Dendritic cell treated with granulocyte-macrophage colony-stimulating factor and Interleukin-4, amounts not matched to agents 40 ng/mL and 50 ng/mL, for 4 days (primary cell): Measurements from ENCODE around the gene CDKN1C.

Experiments used
- H3K27ac Mint-ChIP-seq: one replicate; pipeline ENCODE4 v1.8.0; 2022; ENCODE audit warnings: mild to moderate bottlenecking, mixed read lengths
- H3K27me3 Mint-ChIP-seq: one replicate; pipeline ENCODE4 v1.8.0; 2022; ENCODE audit warnings: mild to moderate bottlenecking, mixed read lengths
- H3K36me3 Mint-ChIP-seq: one replicate; pipeline ENCODE4 v1.8.0; 2022; ENCODE audit warnings: low read depth, mixed read lengths
- H3K4me1 Mint-ChIP-seq: one replicate; pipeline ENCODE4 v1.8.0; 2022; ENCODE audit warnings: low read depth, mixed read lengths
- H3K4me3 Mint-ChIP-seq: one replicate; pipeline ENCODE4 v1.8.0; 2022; ENCODE audit warnings: mild to moderate bottlenecking, moderate library complexity, mixed read lengths
- H3K9me3 Mint-ChIP-seq: one replicate; pipeline ENCODE4 v1.8.0; 2022; ENCODE audit warnings: mixed read lengths
- intact Hi-C: fragments of 100-400 bp; cut with micrococcal nuclease; formaldehyde crosslinking; loops from one replicate; pipeline ENCODE4 v1.15.0; 2022

The CDKN1C gene

DNA sequence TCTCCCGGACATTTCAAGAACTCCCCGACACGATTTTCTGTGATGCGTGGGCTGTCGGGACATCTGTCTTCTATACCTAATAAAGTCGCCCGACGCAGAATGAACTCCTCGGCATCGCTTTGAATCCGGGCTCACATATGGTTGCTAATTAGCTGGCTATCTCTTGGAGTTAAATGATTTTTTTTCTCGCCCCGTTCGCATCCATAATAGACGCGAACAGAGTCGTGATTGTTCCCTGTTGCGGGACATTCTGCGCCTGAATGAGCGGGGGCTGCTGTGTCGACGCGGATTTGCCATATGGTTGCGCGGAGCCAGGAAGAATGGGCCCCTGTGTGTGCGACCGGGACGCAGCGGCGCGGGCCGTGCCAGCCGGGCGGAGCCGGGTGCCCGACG lies 16.4 kb downstream of the CDKN1C start:
- Mint-ChIP-seq H3K4me3 (no peak overlapping the region), H3K27ac (no peak overlapping the region), H3K4me1 (peaks cover 16% of the 10 kb centered on the region), H3K36me3 (no peaks in the 10 kb centered on the region), H3K9me3 (no peaks in the 10 kb centered on the region), H3K27me3 (peaks cover 75% of the 10 kb centered on the region)
- intact Hi-C loops = no loop called here

DNA sequence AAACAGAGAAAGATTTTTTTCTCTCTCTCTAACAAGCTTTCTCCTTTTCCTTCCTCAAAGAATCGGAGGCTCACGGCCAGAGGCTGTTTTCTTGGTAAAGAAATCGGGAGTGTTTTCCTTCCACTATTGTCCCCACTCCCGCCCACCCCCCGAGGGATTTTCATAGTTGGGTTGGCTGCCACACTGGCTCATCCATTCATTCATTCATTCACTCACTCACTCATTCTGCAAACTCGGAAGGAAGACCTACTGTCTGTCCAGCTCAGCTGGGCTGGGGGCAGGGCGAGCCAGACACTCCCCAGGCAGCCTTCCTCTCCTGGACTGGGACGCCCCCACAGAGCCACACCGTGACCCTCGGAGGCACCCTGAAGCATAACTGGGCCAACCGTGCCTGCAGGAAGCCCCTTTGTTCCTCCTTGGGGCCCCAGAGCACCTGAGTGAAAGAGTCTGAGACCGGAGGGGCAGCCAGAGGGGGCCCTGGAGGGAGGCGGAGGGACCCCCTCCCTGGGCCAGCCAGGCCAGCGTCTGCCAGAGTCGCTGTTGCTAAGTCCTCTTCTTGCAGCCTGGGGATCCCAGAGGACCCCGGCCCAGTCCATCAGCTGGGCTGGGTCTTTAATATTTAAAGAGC lies 17.0 kb downstream of the CDKN1C start:
- Mint-ChIP-seq H3K9me3 (no peaks in the 10 kb centered on the region), H3K27me3 (peaks cover 76% of the 10 kb centered on the region), H3K4me3 (peak overlapping the region; percentile 69), H3K36me3 (no peaks in the 10 kb centered on the region), H3K27ac (no peak overlapping the region), H3K4me1 (peaks cover 16% of the 10 kb centered on the region)
- intact Hi-C loops = no loop called here

DNA sequence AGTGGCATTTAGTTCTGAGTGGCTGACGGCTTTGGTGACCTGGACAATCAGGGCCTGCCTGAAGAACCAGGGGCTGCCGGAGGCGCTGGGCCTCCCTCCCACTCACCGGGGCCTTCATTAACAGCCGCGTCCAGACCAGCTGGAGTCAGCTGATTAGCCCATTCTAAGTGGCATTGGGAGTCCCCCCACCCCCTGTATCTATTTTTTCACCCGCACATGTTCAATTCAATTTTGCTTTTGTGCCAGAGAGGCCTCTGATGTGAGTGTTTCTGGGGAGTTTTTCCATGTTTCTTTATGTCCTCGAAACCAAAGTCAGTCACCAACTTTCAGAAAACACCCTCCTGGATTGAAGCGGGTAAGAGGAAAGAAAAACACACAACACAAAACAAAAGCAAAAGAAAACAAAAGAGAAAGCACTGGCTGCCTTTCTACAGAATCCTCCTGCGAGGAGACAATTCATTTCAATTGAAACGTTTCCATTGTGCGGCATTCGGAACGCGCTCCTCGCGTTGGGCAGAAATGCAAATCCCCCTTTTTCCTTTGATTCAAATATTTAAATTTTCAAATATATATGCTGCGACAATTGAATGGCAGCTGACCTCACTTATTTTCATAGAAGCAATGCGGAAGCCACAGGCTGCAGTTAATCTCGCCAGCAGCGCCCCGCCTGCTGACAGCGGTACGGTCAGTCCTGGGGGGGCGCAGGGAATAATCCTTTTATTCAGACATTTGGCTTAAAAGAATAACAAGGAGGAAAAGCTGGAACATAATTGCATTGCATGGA lies 17.7 kb downstream of the CDKN1C start:
- H3K9me3 Mint-ChIP-seq = no peaks in the 10 kb centered on the region
- no peak overlapping the region for H3K27ac Mint-ChIP-seq
- H3K27me3 Mint-ChIP-seq = peaks cover 81% of the 10 kb centered on the region

DNA sequence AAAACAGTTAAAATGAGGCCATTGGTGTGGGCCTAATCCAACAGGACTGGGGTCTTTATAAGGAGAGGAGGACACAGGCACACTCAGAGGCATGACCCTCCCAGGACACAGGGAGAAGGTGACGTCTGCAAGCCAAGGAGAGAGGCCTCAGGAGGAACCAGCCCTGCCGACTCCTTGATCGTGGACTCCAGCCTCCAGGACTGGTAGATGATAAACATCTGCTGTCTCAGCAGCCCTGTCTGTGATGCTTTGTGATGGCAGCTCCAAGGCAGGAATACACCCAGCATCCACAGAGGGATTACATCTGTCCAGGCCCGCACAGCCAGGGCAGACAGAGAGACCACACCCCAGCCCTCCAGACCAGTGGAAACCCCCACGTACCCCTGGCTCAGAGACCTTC lies 18.4 kb downstream of the CDKN1C start:
- no peak overlapping the region for H3K4me3 Mint-ChIP-seq

More for the DNA sequence above, 17.7 kb downstream of the CDKN1C start:
- Mint-ChIP-seq H3K36me3 (no peaks in the 10 kb centered on the region), H3K4me1 (peaks cover 16% of the 10 kb centered on the region), H3K4me3 (peak overlapping the region; percentile 69)
- intact Hi-C loops = no loop called here

DNA sequence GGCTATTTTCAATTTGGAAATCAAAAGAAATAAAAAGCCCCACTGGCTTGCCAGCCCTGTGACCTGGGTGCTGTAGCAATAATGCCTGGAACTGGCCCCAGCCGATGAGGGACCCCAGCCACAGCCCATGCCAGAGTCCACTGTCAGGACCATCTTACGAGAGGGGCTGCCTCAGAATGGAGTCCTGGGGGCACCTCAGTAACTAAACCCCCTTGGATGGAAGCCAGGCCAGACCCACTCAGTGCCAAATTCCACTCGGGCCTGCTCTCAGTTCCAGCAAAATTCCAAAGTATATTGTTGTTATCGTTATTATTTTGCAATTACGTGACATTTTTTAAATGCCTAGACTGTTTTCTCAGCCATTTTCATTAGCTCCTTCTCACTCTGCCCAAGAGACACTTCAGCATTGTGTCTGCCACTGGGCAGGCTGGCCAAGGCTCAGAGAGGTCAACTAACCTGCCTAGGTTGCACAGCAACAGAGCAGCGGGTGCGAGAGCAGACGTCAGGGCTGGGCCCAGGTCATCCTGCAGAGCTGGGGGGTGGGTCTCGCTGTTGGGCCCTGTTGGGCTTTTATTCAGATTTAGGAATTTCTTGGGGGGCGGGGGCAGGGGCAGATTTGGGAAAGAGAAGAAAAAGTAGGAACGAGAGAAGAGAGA lies 19.5 kb downstream of the CDKN1C start:
- H3K9me3 Mint-ChIP-seq = no peaks in the 10 kb centered on the region
- peaks cover 11% of the 10 kb centered on the region for H3K4me1 Mint-ChIP-seq
- peaks cover 78% of the 10 kb centered on the region for H3K27me3 Mint-ChIP-seq
- H3K36me3 Mint-ChIP-seq = no peaks in the 10 kb centered on the region
- H3K4me3 Mint-ChIP-seq = no peak overlapping the region
- intact Hi-C loops = no loop called here
- no peak overlapping the region for H3K27ac Mint-ChIP-seq

More for the DNA sequence above, 18.4 kb downstream of the CDKN1C start:
- peaks cover 79% of the 10 kb centered on the region for H3K27me3 Mint-ChIP-seq
- no peaks in the 10 kb centered on the region for H3K36me3 Mint-ChIP-seq
- no peaks in the 10 kb centered on the region for H3K9me3 Mint-ChIP-seq
- H3K27ac Mint-ChIP-seq = no peak overlapping the region
- H3K4me1 Mint-ChIP-seq = peaks cover 16% of the 10 kb centered on the region
- intact Hi-C loops = no loop called here

DNA sequence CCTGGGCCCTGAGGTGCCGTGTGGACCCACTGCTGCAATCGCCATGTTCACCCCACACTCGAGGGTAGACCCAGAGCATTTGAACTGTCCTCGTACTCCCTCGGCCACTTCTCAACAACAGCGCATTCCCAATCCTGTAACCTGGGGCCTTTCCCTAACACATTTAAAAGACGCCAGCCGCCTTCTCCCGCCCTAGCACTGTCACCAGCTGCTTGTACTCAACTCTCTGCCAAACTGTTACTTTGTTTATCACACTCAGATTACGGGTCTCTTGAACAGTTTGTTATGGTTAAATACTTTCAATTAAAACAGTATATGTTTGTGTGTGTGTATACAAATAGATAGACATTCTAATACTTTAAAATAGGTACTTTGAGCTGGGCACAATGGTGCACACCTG lies 20.7 kb downstream of the CDKN1C start:
- intact Hi-C loops = no loop called here
- Mint-ChIP-seq H3K36me3 (no peaks in the 10 kb centered on the region), H3K4me1 (peaks cover 10% of the 10 kb centered on the region), H3K27ac (no peak overlapping the region), H3K27me3 (peaks cover 76% of the 10 kb centered on the region), H3K4me3 (no peak overlapping the region), H3K9me3 (no peaks in the 10 kb centered on the region)

DNA sequence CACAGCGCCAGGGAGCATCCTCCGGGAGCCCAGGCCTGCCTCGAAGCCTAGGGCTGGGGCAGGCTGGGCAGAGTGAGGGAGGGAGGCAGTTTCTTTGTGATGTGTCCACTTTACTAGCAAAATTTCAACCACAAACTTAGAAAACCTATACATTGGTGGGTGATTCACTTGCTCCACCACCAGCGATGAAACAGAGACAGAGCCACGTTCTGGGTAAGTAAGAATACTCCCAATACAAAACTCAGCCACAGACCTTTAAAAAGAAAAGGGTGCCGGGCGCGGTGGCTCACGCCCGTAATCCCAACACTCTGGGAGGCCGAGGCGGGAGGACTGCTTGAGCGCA lies 22.3 kb downstream of the CDKN1C start:
- H3K4me1 Mint-ChIP-seq = peaks cover 2% of the 10 kb centered on the region
- H3K36me3 Mint-ChIP-seq = no peaks in the 10 kb centered on the region
- no peak overlapping the region for H3K4me3 Mint-ChIP-seq
- H3K9me3 Mint-ChIP-seq = no peaks in the 10 kb centered on the region
- intact Hi-C loops = no loop called here
- H3K27ac Mint-ChIP-seq = no peak overlapping the region
- peaks cover 74% of the 10 kb centered on the region for H3K27me3 Mint-ChIP-seq

DNA sequence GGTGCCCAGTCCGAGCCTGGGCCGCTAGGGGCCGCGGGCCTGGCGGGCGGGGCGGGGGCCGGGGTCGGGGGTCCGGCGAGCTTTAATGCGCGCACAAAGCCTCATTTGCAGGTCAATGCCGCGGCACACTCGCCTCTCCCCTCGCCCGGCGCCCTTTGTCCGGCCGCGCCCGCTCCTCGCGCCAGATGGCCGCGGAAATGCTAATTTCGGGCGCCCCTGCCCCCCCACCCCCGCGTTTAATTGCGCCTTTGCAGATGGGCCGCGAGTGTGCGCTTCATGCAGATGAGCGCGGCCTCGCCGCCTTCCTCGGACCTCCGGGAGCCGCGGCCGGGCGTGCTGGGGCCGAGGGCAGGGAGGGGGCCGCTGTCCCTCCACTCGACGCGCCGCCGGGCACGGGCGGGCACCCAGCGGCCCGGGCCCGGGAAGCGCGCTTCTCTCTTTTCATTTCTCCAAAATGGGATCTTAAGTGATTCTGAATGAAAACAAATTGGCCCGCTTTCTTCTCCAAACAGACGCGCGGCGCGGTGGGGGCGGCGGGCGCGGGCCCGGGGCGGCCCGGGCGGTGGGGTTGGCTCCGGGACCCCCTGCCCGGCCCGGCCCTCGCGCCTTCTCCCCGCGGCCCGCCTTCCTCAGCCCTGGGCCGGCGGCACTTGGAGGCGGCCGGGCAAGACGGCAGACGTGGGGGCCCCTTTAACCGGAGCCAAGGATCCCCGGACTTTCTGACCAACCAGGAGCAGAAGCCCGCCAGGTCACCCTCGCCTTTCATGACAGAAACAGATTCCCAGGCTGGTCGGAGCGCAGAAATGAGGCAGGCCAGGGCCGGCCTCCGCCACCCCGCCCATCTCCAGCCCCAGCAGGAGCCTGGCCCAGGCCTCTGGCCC lies 22.9 kb downstream of the CDKN1C start:
- H3K27me3 Mint-ChIP-seq = peaks cover 70% of the 10 kb centered on the region
- no peaks in the 10 kb centered on the region for H3K4me1 Mint-ChIP-seq
- H3K36me3 Mint-ChIP-seq = no peaks in the 10 kb centered on the region
- H3K4me3 Mint-ChIP-seq = no peak overlapping the region
- H3K27ac Mint-ChIP-seq = no peak overlapping the region
- intact Hi-C loops = no loop called here
- H3K9me3 Mint-ChIP-seq = no peaks in the 10 kb centered on the region

DNA sequence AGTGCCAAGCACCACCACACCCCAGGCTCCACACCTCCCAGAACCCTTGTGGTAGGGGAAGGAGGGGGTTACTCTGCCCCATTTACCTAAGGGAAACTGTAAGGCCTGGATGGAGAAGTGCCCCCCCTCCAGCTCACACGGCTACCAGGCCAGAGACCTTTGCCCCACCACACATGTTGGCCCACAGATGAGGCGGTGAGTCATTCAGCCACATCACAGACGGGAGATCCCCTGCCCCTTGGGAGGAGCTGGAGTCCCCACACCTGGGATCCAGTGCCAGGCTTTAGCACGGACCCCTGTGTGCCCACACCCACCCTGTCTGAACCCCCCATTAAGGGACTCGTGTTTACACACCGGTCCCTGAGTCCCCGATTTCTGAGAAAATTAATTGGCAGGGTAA lies 24.9 kb downstream of the CDKN1C start:
- Mint-ChIP-seq H3K9me3 (no peaks in the 10 kb centered on the region), H3K27ac (no peak overlapping the region)
- intact Hi-C loops = no loop called here

DNA sequence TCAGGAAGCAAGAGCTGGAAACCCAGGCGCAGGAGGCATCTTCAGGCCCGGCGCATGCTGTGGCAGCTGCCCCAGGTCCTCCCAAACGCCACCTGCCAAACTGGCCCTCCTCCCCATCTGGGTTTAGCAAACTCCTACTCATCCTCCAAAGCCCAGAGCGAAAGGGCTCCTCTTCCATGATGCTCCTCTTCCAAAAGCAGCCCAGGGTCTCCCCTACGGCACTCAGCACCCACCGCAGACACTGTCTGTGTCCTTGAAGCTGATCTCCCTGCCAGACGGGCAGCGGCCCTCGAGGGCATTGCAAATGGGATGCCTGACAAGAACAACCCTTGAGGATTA lies 25.9 kb downstream of the CDKN1C start:
- H3K4me1 Mint-ChIP-seq = no peaks in the 10 kb centered on the region
- H3K9me3 Mint-ChIP-seq = no peaks in the 10 kb centered on the region
- peaks cover 51% of the 10 kb centered on the region for H3K27me3 Mint-ChIP-seq
- no peak overlapping the region for H3K27ac Mint-ChIP-seq
- no peak overlapping the region for H3K4me3 Mint-ChIP-seq
- H3K36me3 Mint-ChIP-seq = no peaks in the 10 kb centered on the region
- intact Hi-C loops = no loop called here

More for the DNA sequence above, 24.9 kb downstream of the CDKN1C start:
- no peaks in the 10 kb centered on the region for H3K4me1 Mint-ChIP-seq
- peaks cover 57% of the 10 kb centered on the region for H3K27me3 Mint-ChIP-seq
- H3K36me3 Mint-ChIP-seq = no peaks in the 10 kb centered on the region
- no peak overlapping the region for H3K4me3 Mint-ChIP-seq

DNA sequence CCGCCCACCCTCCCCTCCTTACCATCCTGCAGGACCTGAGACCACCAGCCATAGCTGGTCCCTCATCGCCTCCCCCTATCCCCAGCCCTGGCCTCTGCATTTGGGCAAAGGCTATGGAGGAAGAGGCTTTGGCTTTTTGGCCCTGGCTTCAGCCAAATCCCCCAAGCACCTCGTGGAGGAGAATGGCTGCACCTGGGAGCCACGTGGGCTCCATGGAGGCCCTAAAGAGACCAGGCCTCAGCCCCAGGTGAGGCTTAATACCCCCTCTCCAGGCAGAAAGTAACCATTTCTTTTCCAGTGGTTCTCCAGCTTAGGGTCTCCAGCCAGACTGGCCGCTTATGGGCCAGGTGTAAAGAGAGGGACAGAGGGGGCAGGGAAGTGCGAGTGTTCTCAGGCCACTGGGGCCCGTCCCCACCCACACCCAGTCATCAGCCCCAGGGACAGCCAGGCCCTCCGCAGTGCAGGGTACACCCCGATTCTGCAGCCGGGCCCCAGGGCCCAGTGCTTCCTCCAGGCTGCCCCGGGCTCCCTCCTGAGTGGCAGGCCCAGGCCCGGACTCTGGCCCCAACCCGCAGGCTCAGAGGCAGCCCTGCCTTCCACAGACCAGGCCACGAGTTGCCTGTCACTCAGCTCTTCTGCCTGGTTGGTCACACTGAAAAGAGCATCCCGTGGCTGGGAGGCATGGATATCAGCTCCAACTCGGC lies 26.4 kb downstream of the CDKN1C start:
- intact Hi-C loops = no loop called here
- Mint-ChIP-seq H3K36me3 (no peaks in the 10 kb centered on the region), H3K27ac (no peak overlapping the region), H3K4me1 (no peaks in the 10 kb centered on the region), H3K9me3 (no peaks in the 10 kb centered on the region), H3K4me3 (no peak overlapping the region), H3K27me3 (peaks cover 51% of the 10 kb centered on the region)

DNA sequence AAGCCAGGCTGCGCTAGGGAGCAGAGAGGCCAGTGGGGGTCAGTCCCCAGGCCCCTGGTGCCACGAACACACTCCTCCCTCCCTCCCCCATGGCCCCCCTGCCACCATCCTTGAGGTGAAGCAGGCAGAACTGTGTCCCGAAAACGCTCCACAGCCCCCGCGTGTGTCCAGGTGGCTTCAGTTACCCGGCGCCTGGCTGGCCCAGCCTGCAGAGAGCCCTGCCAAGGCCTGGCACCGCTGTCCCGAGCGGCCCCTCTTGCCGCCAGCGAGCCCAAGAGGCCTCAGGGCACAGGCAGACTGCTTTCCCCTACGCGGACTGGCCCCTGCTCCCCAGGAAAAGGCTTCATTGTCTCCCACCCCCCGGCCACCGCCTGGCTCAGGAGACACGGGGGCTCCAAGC lies 27.7 kb downstream of the CDKN1C start:
- H3K27ac Mint-ChIP-seq = no peak overlapping the region
- H3K4me1 Mint-ChIP-seq = no peaks in the 10 kb centered on the region
- intact Hi-C loops = no loop called here
- no peaks in the 10 kb centered on the region for H3K36me3 Mint-ChIP-seq
- no peak overlapping the region for H3K4me3 Mint-ChIP-seq
- peaks cover 40% of the 10 kb centered on the region for H3K27me3 Mint-ChIP-seq
- no peaks in the 10 kb centered on the region for H3K9me3 Mint-ChIP-seq

DNA sequence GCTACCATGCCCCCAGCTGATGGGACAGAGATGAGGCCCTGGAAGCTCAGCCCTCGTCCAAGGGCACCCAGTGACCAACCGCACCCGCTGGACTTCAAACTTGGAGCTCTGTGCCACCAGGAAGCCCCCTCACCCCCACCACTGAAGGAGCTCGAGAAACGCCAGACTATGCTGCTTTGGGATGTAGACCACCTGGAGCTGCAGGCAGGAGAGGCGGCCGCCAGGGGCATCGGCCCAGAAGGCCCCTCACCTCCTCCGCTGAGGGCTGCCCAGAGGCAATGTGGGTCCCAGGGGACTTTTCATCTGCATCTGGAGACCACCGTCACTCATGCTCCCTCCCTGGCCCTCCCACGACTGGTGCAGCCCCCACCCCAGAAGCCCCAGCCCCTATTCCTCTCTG lies 28.3 kb downstream of the CDKN1C start:
- Mint-ChIP-seq H3K9me3 (no peaks in the 10 kb centered on the region), H3K27ac (no peak overlapping the region), H3K4me3 (no peak overlapping the region), H3K4me1 (no peaks in the 10 kb centered on the region), H3K36me3 (no peaks in the 10 kb centered on the region), H3K27me3 (peaks cover 39% of the 10 kb centered on the region)
- intact Hi-C loops = no loop called here
